AG08395 (cell line): ENCODE data around the gene SYT13.

Experiments used
- DNase-seq: peaks from one replicate; pipeline ENCODE4 v3.0.0; 2012; ENCODE audit warnings: mixed read lengths, low spot score

The SYT13 gene

DNA sequence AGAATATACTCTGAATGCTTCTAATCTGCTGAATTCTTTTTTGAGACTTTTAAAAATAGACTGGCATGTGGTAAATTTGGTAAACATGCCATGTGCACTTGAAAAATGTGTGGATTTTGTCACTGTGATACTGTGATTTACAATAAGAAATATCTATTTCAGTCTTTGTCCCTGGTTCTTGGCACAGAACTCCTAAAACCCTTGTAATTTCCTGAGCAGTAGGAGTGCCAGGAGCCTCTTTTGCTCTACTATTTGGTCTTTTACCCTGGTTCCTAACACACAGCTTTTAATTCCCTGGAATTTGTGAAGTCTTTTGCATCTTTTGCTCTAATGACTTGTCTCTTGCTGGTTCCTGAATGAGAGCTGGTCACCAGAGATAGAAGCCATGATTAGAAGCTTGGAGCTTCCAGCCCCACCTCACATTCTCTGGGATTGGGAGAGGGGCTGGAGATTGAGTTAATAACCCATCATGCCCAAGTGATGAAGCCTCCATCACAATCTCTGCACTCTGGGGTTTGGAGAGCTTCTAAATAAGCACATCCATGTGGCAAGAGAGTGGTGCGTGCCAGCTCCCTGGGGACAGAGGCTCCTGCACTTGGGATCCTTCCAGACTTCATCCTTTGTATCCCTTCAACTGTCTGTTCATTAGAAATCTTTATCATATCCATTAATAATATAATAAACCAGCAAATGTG, 27.2 kb upstream of the SYT13 start:
- DNase-seq, result no peak

DNA sequence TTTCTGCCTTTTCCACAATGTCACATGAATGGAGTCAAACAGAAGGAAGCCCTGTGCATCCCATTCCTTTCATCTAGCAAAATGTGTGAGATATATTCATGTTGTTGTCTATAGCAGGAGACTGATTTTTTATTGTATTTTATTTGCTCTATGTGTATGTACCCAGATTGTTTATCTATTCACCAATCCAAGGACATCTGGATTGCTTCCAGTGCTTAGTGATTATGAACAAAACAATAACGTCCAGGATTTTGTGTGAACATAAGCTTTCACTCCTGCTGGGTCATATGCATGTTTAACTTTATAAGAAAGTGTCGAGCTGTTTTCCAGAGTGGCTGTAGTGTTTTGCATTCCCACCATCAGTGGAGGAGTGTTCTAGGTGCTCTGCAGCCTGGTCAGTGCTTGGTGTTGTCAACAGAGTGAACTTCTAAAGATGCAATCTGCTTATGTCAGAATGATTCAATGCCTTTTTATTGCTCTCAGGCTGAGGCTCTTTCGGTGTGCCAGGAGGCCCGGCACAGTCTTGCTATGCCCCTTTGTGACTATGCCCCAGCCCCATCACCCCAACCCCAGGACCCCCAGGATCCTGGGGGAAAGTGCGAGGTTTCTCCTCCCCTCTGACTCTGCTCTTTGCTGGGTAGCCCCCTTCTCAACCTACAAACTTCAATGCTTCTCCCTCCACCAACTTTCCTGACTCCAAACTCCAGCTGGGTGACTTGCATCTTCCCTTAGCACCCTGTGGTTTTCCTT, 19.9 kb upstream of the SYT13 start:
- DNase-seq, result no peak

DNA sequence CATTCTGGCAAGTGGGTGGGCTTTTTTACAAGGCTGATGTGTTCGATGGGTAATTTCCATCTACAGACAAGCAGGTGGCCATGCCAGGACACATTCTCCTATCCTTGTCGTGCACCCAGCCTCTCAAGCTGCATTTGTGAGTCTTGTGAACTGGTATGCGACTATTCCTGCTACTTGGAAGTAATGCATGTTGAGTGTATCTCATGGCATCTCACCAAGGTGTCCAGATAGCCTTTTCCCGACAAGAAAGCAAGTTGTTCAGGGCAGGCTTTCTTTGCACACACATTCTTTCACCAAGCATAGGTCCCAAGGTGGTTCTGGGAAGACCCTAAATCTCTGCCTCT, 18.8 kb upstream of the SYT13 start:
- no peak for DNase-seq

DNA sequence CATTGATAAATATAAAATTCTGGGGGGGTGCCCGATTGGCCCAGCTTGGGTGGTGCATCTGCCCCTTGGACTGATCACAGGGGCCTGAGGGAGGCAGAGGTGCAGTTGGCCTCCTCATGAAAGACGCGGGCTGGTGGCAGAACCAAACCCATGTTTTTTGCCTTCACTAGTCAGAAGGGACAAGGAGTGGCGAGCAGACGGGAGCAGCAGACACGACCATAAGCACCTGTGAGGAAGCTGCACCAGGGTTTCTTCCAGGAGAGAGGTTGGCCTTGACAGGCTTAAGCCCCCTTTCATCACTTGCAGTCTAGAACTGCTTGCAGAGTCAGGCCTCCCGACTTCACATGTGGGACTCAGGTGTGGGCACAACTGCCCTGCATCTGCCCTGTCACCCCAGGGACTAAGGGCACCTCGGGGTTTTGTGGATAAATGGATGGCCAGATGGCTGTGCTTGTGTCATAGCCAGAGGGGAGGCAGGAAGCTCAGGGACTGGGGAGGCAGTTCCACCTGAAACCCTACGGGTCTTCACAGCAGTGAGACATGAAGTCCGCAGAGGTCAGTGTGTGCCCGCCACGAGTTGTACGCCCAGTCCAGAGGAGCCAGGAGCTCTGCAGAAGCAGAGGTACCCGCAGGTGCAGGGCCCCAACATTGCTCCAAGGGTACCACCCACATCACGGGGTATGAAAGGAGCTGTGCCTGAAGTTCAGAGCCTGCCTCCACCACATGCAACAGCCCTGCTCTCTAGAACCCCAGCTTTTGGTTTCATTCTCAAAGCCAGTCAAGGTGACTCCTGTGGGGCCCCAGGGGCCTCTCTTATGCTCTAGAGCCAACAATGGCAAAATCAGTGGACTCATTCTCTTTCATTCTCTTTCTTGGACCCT, 18.2 kb upstream of the SYT13 start:
- DNase-seq, result no peak

DNA sequence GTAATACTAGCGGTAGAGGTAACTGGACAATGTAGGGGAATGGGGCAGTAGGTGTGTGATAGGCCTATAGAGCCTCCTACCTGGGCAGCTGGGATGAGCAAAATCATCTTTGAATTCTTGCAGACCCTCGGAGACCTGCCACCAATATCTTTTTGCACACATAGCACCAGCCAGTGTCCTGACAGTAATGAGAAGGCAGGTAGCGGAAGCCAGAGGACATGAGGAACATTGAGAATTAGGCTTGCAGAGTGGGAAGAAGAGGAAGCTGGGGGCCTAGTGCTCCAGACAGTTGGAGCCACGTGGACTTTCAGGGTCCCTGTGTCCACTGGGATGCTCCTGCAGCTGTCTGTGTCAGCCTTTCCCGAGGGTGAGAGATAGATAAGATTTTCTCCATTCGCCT, 17.2 kb upstream of the SYT13 start:
- no peak for DNase-seq

DNA sequence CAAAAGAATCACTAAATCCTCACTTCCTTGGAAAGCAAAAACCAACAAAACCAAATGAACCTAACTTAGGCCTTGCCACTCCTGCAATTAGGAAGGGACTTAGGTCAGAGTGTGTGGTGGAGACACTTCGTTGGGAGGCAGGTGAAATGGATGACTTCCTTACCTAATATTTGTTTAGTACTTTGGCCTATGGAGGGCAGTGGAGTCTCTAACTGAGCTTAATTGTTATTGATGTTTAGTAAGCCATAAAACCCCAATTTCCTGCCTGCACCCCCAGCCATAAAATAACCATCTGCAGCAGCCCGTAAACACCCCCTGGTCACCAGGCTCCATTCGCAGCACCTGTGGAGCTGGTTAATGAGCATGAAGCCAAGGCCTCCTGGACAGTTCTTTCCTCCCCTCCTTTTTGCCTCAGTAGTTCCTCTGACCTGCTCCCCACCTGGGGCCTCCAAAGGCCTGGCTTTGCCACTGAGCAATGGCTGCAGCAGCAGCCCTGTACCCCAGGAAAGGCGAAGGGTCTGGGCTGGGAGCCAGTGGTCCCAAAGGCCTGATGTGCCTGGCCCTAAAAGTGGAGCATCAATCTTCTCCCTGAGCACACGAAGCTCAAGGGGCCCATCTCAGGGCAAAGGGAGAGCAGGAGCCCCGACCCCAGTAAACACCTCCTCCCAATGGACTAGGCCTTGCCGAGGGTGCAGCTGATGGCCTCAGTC, 15.6 kb upstream of the SYT13 start:
- DNase-seq, result no peak

DNA sequence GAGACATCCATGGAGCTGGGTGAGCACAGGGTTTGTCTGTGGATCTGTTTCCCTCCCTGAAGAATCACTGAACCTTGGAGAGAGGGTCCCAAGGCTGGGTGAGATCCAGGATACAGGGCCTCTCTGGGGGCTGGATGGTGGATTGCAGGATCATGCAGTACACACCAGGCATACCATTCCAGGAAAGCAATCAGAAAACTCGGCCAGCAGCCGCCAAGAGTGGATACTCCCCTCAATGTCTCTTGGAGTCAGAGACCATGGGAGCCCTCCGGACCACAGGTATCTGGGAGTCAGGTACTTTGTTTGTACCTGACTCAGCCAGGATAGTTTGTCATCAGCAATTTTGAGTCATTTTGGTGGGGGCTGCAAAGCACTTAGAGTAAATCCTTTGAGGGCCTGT, 14.6 kb upstream of the SYT13 start:
- no peak for DNase-seq

DNA sequence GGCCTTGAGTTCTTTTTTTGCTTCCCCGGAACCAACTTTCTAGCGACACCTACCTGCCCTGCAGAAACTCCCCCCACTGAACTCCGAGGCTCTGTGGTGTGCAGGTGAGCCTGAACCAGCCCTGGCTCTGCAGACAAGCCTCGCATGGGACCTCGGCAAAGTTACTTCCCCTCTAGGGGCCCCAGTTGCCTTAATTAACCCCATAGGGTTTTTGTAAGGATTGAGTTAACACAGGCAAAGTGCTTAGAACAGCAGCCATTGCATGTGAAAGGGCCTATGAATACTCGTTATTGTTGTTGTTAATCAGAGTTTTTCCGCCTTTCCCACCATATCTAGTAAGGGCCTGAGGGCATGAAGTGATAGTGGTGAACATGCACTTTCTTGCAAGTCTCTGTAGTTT, 12.6 kb upstream of the SYT13 start:
- DNase-seq, result no peak

DNA sequence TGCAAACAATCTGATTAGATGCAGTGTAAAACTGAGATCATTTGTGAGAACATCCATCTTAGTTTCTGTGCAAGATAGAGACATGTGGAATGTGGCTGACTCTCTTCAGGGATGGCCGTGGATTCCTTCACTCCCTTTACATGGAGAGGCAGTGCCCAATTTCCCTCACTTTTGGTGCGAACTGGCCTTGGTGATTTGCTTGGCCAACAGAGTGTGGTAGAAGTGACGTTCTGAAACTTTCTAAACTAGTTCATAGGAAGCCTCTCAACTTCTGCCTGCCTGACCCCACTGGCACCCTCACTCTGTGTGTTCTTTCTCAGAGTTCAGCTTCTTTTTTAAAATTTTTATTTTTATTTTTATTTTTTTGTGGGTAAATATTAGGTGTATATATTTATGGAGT, 9.9 kb upstream of the SYT13 start:
- DNase-seq, result no peak

DNA sequence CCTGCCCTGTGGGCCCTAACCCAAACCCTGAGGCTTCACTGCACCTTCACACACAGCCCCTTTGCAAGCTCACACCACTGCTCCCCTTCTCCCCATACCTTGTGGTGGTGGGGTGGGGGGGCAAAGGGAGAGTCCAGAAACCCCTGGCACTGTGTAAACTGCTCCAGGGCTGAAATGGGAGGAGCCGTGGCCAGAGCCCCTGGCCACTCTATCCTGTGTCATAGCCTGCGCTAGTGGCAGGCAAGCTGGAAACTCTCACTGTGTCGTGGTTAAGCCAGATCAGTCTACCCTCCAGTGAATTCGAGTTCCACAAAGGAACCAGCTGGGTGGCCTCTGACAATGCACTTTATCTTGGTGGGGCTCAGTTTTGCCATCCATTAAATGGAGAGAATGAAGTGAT, 8.4 kb upstream of the SYT13 start:
- no peak for DNase-seq

DNA sequence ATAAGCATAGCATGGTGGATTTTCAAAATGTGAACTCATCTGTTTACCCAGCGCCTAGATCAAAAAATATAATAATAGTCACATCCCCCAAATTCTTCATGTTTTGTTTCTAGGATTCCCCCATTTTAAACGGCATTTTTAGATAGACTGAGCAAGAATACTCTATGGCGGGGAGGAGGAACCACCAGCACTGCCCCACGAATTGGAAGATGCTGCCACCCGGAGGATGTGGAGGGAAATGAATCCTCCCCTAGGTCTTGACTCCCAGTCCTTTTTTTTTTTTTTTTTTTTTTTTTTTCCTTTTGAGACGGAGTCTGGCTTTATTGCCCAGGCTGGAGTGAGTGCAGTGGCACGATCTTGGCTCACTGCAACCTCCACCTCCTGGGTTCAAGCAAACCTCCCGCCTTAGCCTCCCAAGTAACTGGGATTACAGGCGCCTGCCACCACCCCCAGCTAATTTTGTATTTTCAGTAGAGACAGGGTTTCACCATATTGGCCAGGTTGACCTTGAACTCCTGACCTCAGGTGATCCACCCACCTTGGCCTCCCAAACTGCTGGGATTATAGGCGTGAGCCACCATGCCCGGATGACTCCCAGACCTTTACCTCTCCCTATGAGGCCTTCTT, 7.5 kb upstream of the SYT13 start:
- peak; percentile 94 for DNase-seq

DNA sequence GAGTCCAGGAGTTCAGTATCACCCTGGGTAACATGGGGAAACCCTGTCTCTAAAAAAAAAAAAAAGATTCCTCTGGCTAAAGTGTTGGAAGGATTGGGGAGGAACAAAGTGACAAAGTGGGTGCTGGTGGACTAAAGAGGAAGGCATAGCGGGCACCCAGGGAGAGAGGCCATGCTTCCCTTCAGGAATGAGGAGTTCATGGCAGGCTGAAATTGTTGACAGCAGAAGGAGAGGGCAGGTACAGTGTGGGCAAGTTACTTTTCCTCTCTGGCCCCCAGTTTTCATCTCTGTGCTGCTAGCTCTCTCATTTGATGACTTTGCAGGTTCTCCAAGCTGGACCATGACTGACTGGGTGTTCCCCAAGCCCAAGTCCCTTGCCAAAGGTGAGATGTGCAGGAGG, 4.4 kb upstream of the SYT13 start:
- DNase-seq, result no peak

DNA sequence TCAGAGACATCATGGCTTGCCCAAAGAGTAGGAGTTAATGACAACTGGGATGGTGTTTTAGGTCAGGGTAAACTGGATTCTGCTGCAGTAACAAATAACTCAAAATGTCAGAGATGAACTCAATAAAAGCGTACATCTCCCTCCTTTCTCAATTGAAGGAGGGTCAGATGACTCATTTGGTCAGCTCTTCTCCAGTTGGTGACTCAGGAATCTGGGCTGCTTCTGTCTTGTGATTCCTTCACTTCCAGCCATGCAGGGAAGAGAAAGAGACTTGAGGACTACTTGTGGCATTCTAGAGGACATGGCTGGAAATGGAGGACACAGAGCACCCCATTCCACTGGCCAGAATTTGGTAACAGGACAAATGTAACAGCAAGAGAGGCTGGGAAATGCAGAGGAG, 3.2 kb upstream of the SYT13 start:
- peak; percentile 72 for DNase-seq

DNA sequence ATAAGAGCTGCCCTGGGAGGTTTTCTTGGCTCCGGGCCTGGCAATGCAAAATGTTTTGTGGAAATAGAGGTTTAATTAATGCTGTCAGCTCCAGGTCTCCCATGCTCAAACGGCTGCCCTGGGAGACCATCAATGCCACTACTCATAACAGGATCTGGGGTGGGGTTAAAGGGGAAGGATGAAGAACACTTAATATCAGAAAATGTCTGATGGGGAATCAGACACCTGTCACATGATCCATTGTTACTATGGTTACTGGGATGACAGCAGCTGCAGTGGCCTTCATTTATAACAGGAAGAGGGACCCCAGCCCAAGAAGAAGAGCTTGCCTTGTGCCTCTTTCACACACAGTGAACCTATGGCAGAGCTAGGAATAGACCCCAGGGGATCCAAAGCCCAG, 2.2 kb upstream of the SYT13 start:
- no peak for DNase-seq

DNA sequence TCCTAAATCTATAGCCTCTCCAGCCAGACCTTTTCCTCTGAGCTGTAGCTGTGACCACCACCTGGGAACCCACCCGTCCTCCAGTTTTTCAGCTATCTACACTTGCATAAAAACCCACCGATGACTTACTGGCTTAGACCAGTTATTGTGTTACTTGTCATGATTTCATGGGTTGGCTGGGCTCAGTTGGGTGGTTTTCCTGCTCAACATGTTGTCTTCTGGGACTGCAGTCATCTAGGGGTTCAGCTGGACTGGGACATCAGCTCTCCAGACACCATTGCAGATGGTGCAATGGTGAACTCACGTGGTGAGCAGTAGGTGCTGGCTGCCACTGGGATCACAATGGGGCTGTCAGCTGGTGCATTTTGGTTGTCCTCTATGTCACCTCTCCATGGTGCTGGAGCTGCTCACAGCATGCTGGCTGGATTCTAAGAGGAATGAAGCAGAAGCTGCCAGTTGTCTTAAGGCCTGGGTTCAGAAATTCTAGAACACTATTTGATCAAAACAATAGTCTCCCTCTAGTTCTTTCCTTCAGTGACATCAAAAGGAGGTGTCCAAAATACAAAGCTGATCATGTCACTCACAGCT, 1.3 kb upstream of the SYT13 start:
- no peak for DNase-seq

DNA sequence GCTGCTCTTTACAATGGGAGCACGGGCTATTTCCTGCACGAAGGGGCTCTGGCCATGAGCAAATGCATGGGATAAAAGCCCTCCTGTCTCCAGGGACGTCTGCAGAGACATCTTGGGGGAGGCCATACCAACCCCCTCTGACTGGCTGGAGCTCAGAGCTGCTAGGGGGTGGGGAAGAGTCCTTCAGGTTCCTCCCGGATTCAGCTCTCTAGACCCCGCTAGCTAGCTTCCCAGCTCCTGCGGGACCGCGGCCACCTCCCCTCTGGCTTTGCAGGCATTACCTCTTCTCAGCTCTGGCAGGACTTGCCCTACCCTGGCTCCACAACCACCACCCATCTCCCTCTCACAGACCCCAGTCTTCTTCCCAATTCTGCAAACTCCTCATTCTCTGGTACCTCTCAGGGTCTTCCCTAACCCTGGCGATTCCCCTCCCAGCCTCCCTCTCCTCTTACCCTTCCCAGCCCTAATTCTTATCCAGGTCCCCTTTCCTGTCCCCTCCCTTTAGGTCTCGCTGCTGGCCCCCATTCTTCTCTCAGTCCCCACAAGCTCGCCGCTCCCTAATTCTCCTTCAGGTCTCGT, 802 bp downstream of the SYT13 start:
- no peak for DNase-seq

DNA sequence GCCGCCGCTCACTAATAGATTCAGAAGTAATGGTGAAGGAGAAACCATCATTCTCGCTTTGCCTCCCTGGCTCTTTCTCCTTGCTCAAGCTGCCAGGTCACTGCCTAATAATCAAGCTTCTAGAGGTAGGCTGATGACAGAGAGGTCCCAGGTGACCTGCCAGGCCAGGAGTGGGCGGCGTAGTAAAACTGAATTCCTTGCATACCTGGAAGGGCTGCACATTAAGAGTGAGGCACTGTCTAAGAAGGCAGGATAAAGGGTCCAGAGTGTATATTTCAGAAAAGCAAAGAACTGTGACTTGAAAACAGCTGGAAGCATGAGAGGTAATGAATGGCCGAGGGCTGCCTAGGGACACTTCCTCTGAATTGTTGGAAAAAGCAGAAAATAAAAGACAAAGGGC, 4.1 kb downstream of the SYT13 start:
- DNase-seq, result no peak

DNA sequence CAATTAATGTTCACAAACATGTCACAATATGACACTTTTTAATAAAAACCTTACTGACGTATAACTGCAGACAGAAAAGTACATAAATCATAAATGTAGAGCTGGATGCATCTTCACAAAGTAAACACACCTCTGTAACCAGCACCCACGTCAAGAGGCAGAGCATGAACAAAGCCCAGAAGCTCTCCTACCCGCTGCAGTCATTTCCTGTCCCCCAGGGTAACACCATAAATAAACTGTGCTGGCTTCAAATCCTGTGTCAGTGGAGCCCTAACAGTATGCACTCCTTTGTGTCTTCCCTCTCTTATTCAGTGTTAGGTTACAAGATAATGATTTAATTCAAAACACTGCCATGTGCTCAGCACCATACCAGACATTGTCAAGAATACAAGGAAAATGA, 5.7 kb downstream of the SYT13 start:
- no peak for DNase-seq

DNA sequence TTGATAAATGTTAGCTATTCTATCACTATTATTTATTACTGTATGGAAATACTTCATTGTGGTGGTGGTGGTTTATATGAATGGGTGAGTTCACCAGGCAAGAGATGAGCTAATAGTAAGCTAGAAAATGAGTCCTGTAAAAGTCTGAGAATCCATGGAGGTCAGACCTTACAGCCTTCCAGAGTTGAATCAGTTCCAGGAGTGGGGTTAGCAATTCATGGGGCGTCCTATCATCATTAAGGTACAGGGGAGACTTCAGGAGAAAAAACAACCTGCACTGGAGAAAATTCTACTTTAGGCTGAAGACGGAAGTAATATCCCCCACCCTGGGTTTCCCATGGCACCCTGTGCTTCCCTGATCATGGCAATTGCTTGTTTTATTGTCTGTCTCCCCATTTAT, 6.5 kb downstream of the SYT13 start:
- DNase-seq, result no peak

DNA sequence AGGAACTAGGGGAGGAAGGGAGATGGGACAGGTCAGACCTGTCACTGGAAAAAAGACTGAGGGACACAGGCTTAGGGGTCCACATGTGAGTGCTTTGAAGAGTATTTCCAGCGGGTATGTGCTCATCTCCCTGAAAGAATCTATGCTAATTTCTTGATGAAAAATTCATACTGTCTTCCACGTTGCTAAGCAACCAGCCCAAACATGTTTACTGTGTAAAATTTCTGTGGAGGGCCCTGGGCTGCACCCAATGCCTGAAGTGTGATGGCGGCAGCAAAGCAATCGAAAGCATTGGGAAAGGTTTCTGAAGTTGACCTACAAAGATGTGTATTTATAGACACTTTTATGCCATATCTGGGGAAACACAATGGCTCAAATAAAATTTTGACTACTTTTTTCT, 7.4 kb downstream of the SYT13 start:
- no peak for DNase-seq

DNA sequence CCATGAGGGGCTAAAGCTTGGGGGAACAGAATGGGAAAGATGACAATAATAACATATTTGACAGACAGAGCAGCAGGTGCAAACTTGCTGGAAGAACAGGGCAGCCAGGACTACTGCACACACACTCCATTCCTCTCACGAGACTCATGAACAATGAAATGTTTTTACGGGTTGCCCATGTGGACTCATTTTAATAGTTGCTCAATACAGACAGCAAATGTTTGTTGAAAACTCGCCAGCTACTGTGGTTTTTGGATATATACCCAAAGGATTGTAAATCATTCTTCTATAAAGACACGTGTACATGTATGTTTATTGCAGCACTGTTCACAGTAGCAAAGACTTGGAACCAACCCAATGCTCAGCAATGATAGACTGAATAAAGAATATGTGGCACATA, 10.3 kb downstream of the SYT13 start:
- DNase-seq, result no peak
